Activated CD4-positive, alpha-beta T cell treated with anti-CD3 and anti-CD28 coated beads for 36 hours (primary cell): ENCODE measurements around the gene ANGPTL8. TPM values are rescaled to one million over a fixed set of nuclear protein-coding genes. Genes with fewer than 3 reads are reported as not detected.

Source experiments
- ATAC-seq: fragments of 200-7000 bp; cut with Tn5 transposase; one replicate; pipeline ENCODE4 v1.10.0; 2021; ENCODE audit warnings: mild to moderate bottlenecking, moderate library complexity
- CTCF ChIA-PET: fragments of 350-600 bp; sonication (Branson Sonifier 250); formaldehyde crosslinking; loops from one replicate; lab custom pipeline; 2021; ENCODE audit warnings: antibody characterized with exemption; lab: Charles Lee
- POLR2A ChIA-PET: fragments of 350-600 bp; sonication (Branson Sonifier 250); formaldehyde crosslinking; loops from one replicate; lab custom pipeline; 2021; ENCODE audit warnings: antibody characterized with exemption, inconsistent platforms; lab: Charles Lee
- DNase-seq: peaks from one replicate; pipeline ENCODE4 v3.0.0-alpha.2; 2020
- H3K27ac Mint-ChIP-seq: one replicate; pipeline ENCODE4 v1.8.0; 2021; ENCODE audit warnings: mixed read lengths
- H3K27me3 Mint-ChIP-seq: one replicate; pipeline ENCODE4 v1.8.0; 2021; ENCODE audit warnings: mixed read lengths
- H3K36me3 Mint-ChIP-seq: one replicate; pipeline ENCODE4 v1.8.0; 2021; ENCODE audit warnings: low read depth, mixed read lengths
- H3K4me1 Mint-ChIP-seq: one replicate; pipeline ENCODE4 v1.8.0; 2021; ENCODE audit warnings: mixed read lengths
- H3K4me3 Mint-ChIP-seq: one replicate; pipeline ENCODE4 v1.8.0; 2021; ENCODE audit warnings: mild to moderate bottlenecking, moderate library complexity, mixed read lengths
- H3K9me3 Mint-ChIP-seq: one replicate; pipeline ENCODE4 v1.8.0; 2021; ENCODE audit warnings: low read depth, mixed read lengths
- intact Hi-C, 2 experiments: fragments of 100-400 bp; cut with DNase I in 1 of 2; cut with micrococcal nuclease in 1 of 2; formaldehyde crosslinking; loops; one replicate each; pipeline versions ENCODE4 v1.14.2 to v1.15.1; 2022 to 2024; cut with DNase I, micrococcal nuclease
- total RNA-seq, 2 experiments: library from RNA; stranded (reverse); gene quantifications; one replicate each; pipeline ENCODE4 v1.2.3, GENCODE V29; 2021

Gene ANGPTL8
- total RNA-seq, 2 experiments from 2014 or later = not detected

DNA sequence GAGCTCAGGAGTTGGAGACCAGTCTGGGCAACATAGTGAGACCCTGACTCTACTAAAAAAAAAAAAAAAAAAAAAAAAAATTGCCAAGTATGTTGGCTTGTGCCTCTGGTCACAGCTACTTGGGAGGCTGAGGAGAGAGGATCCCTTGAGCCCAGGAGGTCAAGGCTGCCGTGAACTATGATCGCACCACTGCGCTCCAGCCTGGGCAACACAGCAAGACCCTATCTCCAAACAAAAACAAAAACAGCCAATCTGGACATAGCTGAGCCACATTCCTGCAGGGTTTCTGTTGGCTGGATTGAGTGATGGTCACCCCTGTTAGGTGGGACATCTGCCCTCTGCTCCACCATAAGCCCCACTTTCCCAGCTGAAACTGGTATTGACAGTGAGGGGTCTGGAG is 13.6 kb upstream of the ANGPTL8 start:
- Mint-ChIP-seq H3K9me3 (peaks cover 11% of the 10 kb centered on the region), H3K27me3 (peaks cover 6% of the 10 kb centered on the region), H3K27ac (no peak overlapping the region), H3K4me3 (no peak overlapping the region), H3K36me3 (peaks cover 4% of the 10 kb centered on the region), H3K4me1 (no peaks in the 10 kb centered on the region)
- intact Hi-C loops = no loop called here
- CTCF ChIA-PET = no interaction called here
- no peak for DNase-seq
- no peak for ATAC-seq
- POLR2A ChIA-PET = no interaction called here

DNA sequence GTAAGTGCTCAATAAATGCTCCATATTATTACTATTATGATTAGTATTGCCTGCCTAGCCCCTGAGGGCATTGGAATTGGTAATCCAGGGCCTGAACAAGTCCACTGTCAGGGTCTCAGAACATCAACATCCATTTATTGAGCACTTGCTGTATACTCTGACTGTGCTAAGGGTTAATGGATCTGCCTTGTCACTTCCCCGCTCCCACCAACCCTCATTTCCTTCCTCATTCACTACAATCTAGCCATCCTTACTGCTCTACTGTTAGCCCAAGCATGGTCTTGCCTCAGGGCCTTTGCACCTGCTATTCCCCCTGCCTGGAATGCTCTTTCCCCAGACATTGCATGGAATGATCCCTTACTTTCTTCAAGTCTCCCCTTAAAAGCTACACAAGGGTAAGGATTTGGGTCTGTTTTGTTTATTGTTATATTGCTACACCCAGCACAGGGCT is 12.7 kb upstream of the ANGPTL8 start:
- no peak for DNase-seq
- Mint-ChIP-seq H3K4me1 (no peaks in the 10 kb centered on the region), H3K27me3 (peaks cover 2% of the 10 kb centered on the region), H3K36me3 (no peaks in the 10 kb centered on the region), H3K27ac (no peak overlapping the region), H3K9me3 (peaks cover 2% of the 10 kb centered on the region), H3K4me3 (no peak overlapping the region)
- intact Hi-C loops = no loop called here
- ChIA-PET CTCF (interaction anchor here (0.8 kb wide), 1 partner anchor 13 kb away, joined by 3 read pairs; no protein-coding TSS in a partner anchor), POLR2A (no interaction called here)
- no peak for ATAC-seq

DNA sequence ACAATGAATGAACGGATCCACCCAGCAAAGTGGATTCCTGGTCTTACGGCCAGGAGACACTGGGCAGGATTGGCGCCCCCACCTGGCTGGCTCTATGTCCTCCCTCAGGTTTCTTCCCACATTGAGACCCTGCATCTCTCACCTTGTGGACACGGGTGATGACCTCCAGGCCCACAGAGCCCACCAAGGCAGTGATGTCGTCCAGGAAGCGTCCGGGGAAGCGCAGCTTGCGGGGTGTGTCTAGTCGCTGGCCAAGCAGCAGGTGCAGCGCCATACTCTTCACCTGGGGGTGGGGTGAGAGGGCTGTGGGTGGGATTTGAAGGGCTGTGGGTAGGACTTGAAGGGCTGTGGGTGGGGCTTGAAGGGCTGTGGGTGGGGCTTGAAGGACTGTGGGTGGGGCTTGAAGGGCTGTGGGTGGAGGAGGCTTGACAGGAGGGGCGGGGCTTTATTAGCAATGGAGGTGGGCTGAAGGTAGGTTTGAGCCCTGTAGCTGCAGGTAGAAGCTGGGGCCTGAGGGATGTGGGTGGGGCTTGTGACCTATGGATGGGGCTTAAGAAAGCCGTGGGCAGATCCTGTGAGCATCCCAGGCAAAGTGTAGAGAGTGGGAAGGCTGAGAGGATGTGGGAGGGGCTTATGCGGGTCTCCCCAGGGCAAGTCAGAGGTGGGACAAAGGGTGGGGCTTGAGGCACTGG is 12.1 kb upstream of the ANGPTL8 start:
- H3K27me3 Mint-ChIP-seq = peaks cover 2% of the 10 kb centered on the region
- H3K4me1 Mint-ChIP-seq = no peaks in the 10 kb centered on the region
- ChIA-PET CTCF (interaction anchor here (0.8 kb wide), 1 partner anchor 13 kb away, joined by 3 read pairs; no protein-coding TSS in a partner anchor), POLR2A (no interaction called here)
- peak; percentile 38 for DNase-seq
- H3K27ac Mint-ChIP-seq = no peak overlapping the region
- intact Hi-C loops = no loop called here
- peak; percentile 39 for ATAC-seq
- H3K36me3 Mint-ChIP-seq = no peaks in the 10 kb centered on the region
- H3K9me3 Mint-ChIP-seq = no peaks in the 10 kb centered on the region
- no peak overlapping the region for H3K4me3 Mint-ChIP-seq

DNA sequence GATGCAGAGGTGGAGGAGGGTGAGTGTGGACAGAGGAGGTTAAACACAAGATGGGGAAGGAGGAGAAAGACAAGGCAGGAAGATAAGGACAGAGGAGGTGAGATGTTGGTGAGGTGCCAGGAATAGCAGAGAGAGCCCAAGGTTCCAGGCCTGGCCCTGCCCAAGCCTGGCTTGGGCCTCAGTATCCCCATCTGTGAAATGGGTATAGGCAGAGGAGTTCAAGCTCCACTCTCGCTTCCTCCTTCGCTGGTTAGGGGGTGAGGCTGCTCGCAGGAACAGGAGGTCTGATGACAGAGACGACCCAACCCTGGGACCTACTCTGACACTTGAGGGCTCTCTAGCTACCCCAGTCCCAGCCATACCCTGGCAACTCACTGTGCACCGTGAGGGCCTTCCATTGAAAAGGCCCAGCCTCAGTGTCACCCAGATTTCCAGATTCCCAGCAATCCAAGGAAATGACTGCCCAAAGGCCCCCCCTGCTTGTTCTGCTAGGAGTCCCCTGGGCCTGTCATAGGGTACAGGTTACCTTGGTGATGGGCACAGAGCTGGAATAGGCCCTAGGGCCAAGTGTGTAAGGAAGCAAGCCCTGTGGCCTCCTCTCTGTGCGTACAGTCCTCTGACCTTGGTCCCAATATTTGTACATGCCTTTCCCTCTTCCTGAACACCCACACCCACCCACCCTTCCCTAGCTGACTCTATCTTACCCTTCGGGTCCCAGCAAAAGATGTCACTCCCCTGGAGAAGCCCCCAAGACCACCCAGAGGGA is 8.6 kb upstream of the ANGPTL8 start:
- intact Hi-C loops = no loop called here
- Mint-ChIP-seq H3K4me3 (no peak overlapping the region), H3K27ac (no peak overlapping the region), H3K4me1 (no peaks in the 10 kb centered on the region), H3K9me3 (no peaks in the 10 kb centered on the region), H3K36me3 (no peaks in the 10 kb centered on the region), H3K27me3 (no peaks in the 10 kb centered on the region)
- CTCF ChIA-PET = interaction anchor here (0.7 to 1.0 kb wide), 2 partner anchors 13 to 44 kb away, joined by 4 read pairs; no protein-coding TSS in a partner anchor
- DNase-seq (no peak), ATAC-seq (no peak)
- POLR2A ChIA-PET = no interaction called here

DNA sequence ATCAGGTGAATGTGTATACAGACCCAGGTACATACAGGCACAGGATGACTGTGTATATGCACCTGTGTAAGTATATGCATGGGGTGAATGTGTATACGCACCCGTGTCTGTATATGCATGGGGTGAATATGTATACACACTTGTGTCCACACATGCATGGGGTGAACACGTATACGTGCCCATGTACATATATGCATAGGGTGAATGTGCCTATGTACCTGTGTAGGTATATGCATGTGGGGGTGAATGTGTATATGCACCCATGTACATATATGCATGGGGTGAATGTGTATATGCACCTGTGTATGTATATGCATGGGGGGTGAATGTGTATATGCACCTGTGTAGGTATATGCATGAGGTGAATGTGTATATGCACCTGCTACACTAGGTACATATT is 6.9 kb upstream of the ANGPTL8 start:
- CTCF ChIA-PET = no interaction called here
- intact Hi-C loops = no loop called here
- DNase-seq (no peak), ATAC-seq (no peak)
- no peaks in the 10 kb centered on the region for H3K9me3 Mint-ChIP-seq
- no peak overlapping the region for H3K27ac Mint-ChIP-seq
- no peaks in the 10 kb centered on the region for H3K36me3 Mint-ChIP-seq
- no peaks in the 10 kb centered on the region for H3K27me3 Mint-ChIP-seq
- POLR2A ChIA-PET = no interaction called here
- no peaks in the 10 kb centered on the region for H3K4me1 Mint-ChIP-seq
- H3K4me3 Mint-ChIP-seq = no peak overlapping the region

DNA sequence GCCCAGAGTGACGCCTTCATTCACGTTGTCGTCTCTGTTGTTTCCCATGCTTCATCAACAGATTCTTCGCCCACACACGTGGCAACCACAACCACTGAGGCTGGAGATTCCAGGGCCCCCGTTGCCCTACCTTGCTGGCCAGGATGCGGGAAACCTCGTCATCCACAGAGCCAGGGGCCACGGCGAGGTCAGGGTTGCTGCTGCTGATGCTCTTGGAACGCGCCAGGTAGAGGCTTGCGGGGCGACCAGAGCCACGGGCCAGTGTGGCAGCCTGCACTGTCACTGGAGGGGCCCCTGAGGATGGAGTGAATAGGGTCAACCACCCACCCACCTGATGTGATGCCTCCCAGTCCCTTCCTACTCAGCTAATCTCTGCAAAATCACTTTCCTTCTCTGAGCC is 6.3 kb upstream of the ANGPTL8 start:
- Mint-ChIP-seq H3K36me3 (no peaks in the 10 kb centered on the region), H3K9me3 (no peaks in the 10 kb centered on the region), H3K27me3 (no peaks in the 10 kb centered on the region), H3K4me1 (no peaks in the 10 kb centered on the region), H3K27ac (no peak overlapping the region), H3K4me3 (no peak overlapping the region)
- ATAC-seq (no peak), DNase-seq (no peak)
- POLR2A ChIA-PET = no interaction called here
- intact Hi-C loops = no loop called here
- CTCF ChIA-PET = no interaction called here

DNA sequence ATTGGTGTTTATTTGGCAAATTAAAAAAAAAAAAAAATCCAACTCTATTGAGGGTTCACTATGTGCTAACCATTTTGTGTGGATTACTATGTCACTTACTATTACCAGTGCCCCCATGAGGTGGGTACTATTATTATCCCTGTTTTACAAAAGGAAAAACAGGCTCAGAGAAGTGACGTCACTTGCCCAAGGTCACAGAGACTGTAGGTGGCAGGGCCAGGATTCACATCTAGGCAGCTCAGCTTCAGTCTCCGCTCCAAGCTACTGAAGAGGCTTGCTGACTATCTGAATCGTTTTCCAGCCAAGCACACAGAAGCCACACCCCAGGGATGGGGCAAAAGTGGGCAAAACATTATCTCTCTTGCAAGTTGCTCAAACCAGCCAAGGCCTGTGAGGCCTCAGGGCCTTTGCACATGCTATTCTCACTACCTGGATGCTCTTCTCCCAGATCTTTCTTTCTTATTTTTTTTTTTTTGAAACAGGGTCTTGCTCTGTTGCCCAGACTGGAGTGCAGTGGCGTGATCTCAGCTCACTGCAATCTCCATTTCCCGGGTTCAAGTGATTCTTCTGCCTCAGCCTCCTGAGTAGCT is 4.8 kb upstream of the ANGPTL8 start:
- DNase-seq (no peak), ATAC-seq (no peak)
- Mint-ChIP-seq H3K4me1 (no peaks in the 10 kb centered on the region), H3K27me3 (no peaks in the 10 kb centered on the region), H3K4me3 (no peak overlapping the region), H3K27ac (no peak overlapping the region), H3K9me3 (peaks cover 8% of the 10 kb centered on the region), H3K36me3 (no peaks in the 10 kb centered on the region)
- ChIA-PET CTCF (no interaction called here), POLR2A (interaction anchor here (0.6 kb wide), 1 partner anchor 106 kb away, joined by 3 read pairs; no protein-coding TSS in a partner anchor)
- intact Hi-C loops = no loop called here

DNA sequence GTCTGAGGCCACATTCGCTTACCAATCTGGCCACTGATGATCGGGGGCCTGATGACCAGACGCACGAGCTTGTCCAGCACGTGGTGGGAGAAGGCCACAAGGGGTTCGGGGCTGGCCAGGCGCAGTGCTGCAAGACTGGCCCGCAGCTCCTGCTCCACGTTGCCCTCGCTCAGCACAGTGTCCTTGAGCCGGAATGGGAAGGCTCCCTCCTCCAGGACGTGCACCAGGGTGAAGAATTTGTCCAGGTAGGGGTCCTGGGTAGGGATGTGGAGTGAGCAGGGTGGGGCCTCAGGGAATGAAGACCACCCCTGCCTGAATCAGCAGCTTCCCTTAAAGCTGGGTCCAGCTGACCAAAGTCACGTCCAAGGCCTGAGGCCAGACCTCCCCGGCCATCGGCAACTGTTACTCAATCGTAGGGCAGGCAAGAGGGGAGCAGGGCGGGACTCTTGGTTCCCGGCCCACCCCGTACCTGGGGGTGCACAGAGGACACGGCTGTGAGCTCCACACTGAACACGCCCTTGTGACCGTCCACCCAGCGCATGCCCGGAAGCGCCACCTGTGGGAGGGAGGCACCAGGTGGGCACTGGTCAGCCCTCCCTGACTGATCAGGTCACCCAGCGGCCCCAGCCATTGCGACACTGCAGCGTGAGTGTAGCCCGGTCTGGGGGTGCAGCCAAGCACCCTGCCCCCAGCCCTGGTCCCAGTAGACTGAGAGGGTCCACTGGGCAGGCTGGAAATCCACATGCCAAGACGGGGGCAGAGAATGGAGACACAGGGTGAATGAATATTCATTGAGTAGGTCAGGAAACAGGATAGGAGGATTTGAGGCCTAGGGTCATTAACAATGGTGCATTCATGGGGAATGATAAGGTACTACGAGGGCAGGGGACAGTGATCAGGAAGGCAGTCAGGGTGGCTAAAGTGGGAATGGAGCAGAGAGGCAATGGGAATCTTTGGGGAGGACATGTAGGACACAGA is 2.8 kb upstream of the ANGPTL8 start:
- Mint-ChIP-seq H3K36me3 (no peaks in the 10 kb centered on the region), H3K27ac (no peak overlapping the region), H3K9me3 (peaks cover 8% of the 10 kb centered on the region), H3K4me1 (no peaks in the 10 kb centered on the region), H3K27me3 (peaks cover 3% of the 10 kb centered on the region), H3K4me3 (no peak overlapping the region)
- ChIA-PET CTCF (no interaction called here), POLR2A (no interaction called here)
- DNase-seq (no peak), ATAC-seq (no peak)
- intact Hi-C loops = no loop called here

DNA sequence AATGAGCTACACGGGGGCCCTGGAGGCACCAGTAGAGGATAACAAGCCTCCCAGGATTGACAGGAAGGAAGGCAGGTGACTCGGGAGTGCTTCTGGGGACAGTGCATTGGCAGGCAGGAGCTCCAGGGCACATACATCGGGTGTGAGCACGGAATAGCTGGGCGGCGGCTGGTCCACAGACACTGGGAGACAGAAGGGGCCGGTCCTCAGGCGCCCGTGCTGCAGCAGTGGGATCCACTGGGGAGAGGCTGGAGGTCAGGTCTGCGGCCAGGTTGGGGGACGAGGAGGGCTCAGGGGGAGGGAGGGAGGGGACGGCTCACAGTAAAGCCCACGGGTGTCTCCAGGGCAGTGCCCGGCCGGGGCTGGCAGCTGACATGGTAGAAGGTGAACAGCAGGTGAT is 2.1 kb upstream of the ANGPTL8 start:
- peaks cover 3% of the 10 kb centered on the region for H3K27me3 Mint-ChIP-seq
- no peak for ATAC-seq
- H3K9me3 Mint-ChIP-seq = peaks cover 8% of the 10 kb centered on the region

DNA sequence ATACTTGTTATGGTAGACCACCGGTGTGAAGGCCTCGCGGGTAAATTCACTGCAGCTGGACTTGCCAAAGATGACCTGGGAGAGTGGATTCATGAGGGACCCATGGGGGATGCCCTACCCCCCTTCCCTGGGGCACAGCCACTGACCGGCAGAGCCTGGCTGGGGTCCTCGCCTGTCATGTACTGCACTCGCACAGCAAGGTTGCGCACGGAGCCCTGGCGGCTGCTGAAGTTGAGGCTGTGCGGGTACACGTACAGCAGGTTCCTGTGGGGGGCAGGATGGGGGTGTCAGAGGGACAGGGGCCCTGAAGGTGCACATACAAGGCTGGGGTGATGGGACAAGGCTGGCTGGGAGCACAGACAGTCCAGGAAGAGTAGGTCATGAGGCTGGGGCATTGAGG is 1.4 kb upstream of the ANGPTL8 start:
- no peak overlapping the region for H3K4me3 Mint-ChIP-seq
- ATAC-seq (no peak), DNase-seq (no peak)
- H3K4me1 Mint-ChIP-seq = no peaks in the 10 kb centered on the region
- H3K27ac Mint-ChIP-seq = no peak overlapping the region
- intact Hi-C loops = no loop called here
- ChIA-PET POLR2A (no interaction called here), CTCF (no interaction called here)
- peaks cover 8% of the 10 kb centered on the region for H3K9me3 Mint-ChIP-seq
- H3K36me3 Mint-ChIP-seq = no peaks in the 10 kb centered on the region
- H3K27me3 Mint-ChIP-seq = peaks cover 5% of the 10 kb centered on the region

More for the DNA sequence above, 2.1 kb upstream of the ANGPTL8 start:
- Mint-ChIP-seq H3K36me3 (no peaks in the 10 kb centered on the region), H3K4me3 (no peak overlapping the region), H3K27ac (no peak overlapping the region), H3K4me1 (no peaks in the 10 kb centered on the region)
- intact Hi-C loops = no loop called here
- POLR2A ChIA-PET = no interaction called here
- CTCF ChIA-PET = no interaction called here
- no peak for DNase-seq

DNA sequence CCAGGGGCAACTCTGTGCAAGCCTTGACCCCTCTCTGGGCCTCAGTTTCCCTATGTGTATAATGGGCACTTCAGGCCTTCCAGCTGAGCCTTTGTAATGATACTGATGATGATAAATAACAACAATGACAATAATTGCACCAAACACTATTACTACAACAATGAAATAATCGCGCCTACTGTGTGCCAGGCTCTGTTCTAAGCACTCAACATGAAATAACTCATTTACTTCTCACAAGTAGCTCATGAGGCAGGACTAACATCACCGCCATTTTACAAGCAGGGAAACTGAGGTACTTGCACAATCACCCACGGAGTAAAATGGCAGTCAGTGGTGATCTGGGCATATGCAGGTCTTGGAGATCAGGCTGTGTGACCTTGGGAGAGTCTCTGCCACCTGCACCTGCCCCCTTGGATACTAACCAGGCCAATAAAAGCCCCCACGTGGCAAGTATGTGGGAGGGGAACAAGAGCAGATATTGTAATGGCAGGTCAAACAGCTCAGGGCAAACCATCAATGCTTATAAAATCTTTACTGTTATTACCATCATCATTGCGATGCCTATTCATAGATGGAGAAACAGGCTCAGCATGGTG is 540 bp upstream of the ANGPTL8 start:
- peaks cover 8% of the 10 kb centered on the region for H3K27me3 Mint-ChIP-seq
- CTCF ChIA-PET = no interaction called here
- H3K27ac Mint-ChIP-seq = no peak overlapping the region
- no peak overlapping the region for H3K4me3 Mint-ChIP-seq
- H3K9me3 Mint-ChIP-seq = peaks cover 8% of the 10 kb centered on the region
- intact Hi-C loops = no loop called here
- no peaks in the 10 kb centered on the region for H3K36me3 Mint-ChIP-seq
- ATAC-seq = no peak
- H3K4me1 Mint-ChIP-seq = peaks cover 5% of the 10 kb centered on the region
- POLR2A ChIA-PET = no interaction called here
- DNase-seq = no peak
